Keratinocyte (primary cell): Measurements from ENCODE around the gene CCDC127. TPM values are rescaled to one million over a fixed set of nuclear protein-coding genes. Genes with fewer than 3 reads are reported as not detected.

Source experiments
- DNase-seq: peaks from one replicate; pipeline ENCODE4 v3.0.0-alpha.2; 2011; ENCODE audit warnings: low read depth, missing footprints, low spot score
- FAIRE-seq: peaks from 2 replicates; lab custom pipeline; 2011; peaks lifted over from hg19 to GRCh38; lab: Jason Lieb, UNC
- H2AFZ ChIP-seq: 2 replicates; pipeline ENCODE4 v1.6.0; 2012; ENCODE audit warnings: low read length, control low read depth, inconsistent platforms; ENCODE audit not compliant: control insufficient read depth
- H3K27ac ChIP-seq: 2 replicates; pipeline ENCODE4 v1.5.1; 2011; ENCODE audit warnings: low read length; ENCODE audit not compliant: control insufficient read depth, insufficient read depth
- H3K27me3 ChIP-seq: 3 replicates; pipeline ENCODE4 v1.6.0; 2011; ENCODE audit warnings: low read length; ENCODE audit not compliant: control insufficient read depth, insufficient read depth; ENCODE audit errors: extremely low read depth
- H3K36me3 ChIP-seq, 2 experiments: 2 replicates in 1 of 2; 3 replicates in 1 of 2; pipeline ENCODE4 v1.5.1; 2011; ENCODE audit warnings: low read length in 2 of 2, mild to moderate bottlenecking in 1 of 2; ENCODE audit not compliant: control insufficient read depth in 2 of 2, insufficient read depth in 2 of 2; ENCODE audit errors: extremely low read depth in 1 of 2
- H3K4me1 ChIP-seq: 3 replicates; pipeline ENCODE4 v1.5.1; 2011; ENCODE audit warnings: low read length; ENCODE audit not compliant: control insufficient read depth, insufficient read depth; ENCODE audit errors: extremely low read depth
- H3K4me2 ChIP-seq: 3 replicates; pipeline ENCODE4 v1.6.0; 2011; ENCODE audit warnings: low read depth, low read length; ENCODE audit not compliant: control insufficient read depth, insufficient read depth; ENCODE audit errors: extremely low read depth
- H3K4me3 ChIP-seq, 3 experiments: fragments of 200-600 bp in 1 of 3; sonication (generic) in 1 of 3; 2 replicates in 2 of 3; 3 replicates in 1 of 3; pipeline ENCODE4 v1.5.1; 2011 to 2016; ENCODE audit warnings: low read length in 3 of 3, mild to moderate bottlenecking in 3 of 3, control low read depth in 2 of 3, inconsistent platforms in 1 of 3, low read depth in 1 of 3, mixed read lengths in 1 of 3, mixed run types in 1 of 3, moderate library complexity in 1 of 3; ENCODE audit not compliant: control insufficient read depth in 2 of 3, insufficient read depth in 2 of 3; ENCODE audit errors: extremely low read depth in 1 of 3
- H3K79me2 ChIP-seq: 2 replicates; pipeline ENCODE4 v1.6.0; 2012; ENCODE audit warnings: low read length; ENCODE audit not compliant: control insufficient read depth, insufficient read depth
- H3K9ac ChIP-seq: 3 replicates; pipeline ENCODE4 v1.6.0; 2011; ENCODE audit warnings: low read length; ENCODE audit not compliant: control insufficient read depth, insufficient read depth; ENCODE audit errors: extremely low read depth
- H3K9me1 ChIP-seq: 3 replicates; pipeline ENCODE4 v1.6.0; 2011; ENCODE audit warnings: low read length; ENCODE audit not compliant: control insufficient read depth, insufficient read depth; ENCODE audit errors: extremely low read depth
- H3K9me3 ChIP-seq: 2 replicates; pipeline ENCODE4 v1.5.1; 2012; ENCODE audit warnings: low read depth, low read length; ENCODE audit not compliant: control insufficient read depth
- H4K20me1 ChIP-seq: 3 replicates; pipeline ENCODE4 v1.6.0; 2011; ENCODE audit warnings: low read length; ENCODE audit not compliant: control insufficient read depth, insufficient read depth; ENCODE audit errors: extremely low read depth
- CTCF ChIP-seq, 3 experiments: IDR thresholded peaks in 1 of 3; conservative IDR thresholded peaks in 1 of 3; optimal IDR thresholded peaks in 1 of 3; 2 replicates in 2 of 3; 3 replicates in 1 of 3; pipeline versions ENCODE3 to v1.5.1; 2011; ENCODE audit warnings: low read length in 3 of 3, mild to moderate bottlenecking in 3 of 3, moderate library complexity in 2 of 3, control low read depth in 1 of 3, inconsistent platforms in 1 of 3; ENCODE audit not compliant: insufficient read depth in 2 of 3; ENCODE audit errors: extremely low read depth in 1 of 3
- EZH2 ChIP-seq: IDR thresholded peaks from one replicate; pipeline ENCODE4 v1.6.1; 2012; ENCODE audit warnings: inconsistent platforms, mild to moderate bottlenecking, low read length, moderate library complexity
- dilution Hi-C: fragments of 300-500 bp; cut with MboI; formaldehyde crosslinking; loops from one replicate; pipeline ENCODE4 v1.7.0; 2020; ENCODE audit warnings: low sequenced_read_pairs; ENCODE audit not compliant: extremely low pct_ligation_motif_present
- polyA plus RNA-seq, 5 experiments: library from polyadenylated mRNA; depleted of rRNA in 3 of 5; stranded (reverse) in 3 of 5; stranded (forward) in 1 of 5; unstranded in 1 of 5; fragments of >200 nt; gene quantifications; 1 replicate in 1 of 5; 2 replicates in 3 of 5; 3 replicates in 1 of 5; pipeline versions ENCODE4 v1.2.1 to v1.2.3, GENCODE V29; 2011 to 2012; ENCODE audit warnings: missing spikeins in 2 of 5, low read depth in 1 of 5, low replicate concordance in 1 of 5

Gene CCDC127
- polyA plus RNA-seq, 1 donor (not counting 4 experiments of a cell fraction or from before 2014, with no cell fraction given): 4.9 TPM

DNA sequence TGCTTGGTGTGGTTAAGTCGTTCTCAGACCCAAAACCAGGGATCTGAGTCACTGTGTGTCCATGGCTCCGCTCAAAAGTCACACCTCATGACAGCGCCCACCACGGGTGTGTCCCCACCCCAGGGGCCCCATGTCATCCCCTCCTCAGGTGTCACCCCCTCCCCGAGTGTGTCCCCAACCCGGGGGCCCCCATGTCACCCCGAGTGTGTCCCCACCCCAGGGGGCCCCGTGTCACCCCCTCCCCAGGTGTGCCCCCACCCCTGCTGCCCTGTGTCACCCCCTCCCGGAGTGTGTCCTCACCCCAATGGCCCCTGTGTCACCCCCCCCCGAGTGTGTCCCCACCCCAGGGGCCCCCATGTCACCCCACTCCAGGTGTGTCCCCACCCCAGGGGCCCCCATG lies 21.6 kb downstream of the CCDC127 start:
- no peak overlapping the region for H3K4me3 ChIP-seq
- no peaks in the 10 kb centered on the region for H3K79me2 ChIP-seq
- H3K4me2 ChIP-seq: no peak overlapping the region
- H3K36me3 ChIP-seq: no peaks in the 10 kb centered on the region
- H3K9me3 ChIP-seq: no peaks in the 10 kb centered on the region
- no peak overlapping the region for H2AFZ ChIP-seq
- no peak overlapping the region for H3K9ac ChIP-seq
- no peaks in the 10 kb centered on the region for H3K9me1 ChIP-seq
- dilution Hi-C loops: no loop called here
- TF ChIP-seq EZH2 (no peak), CTCF (optimal IDR thresholded peaks at IDR 0.05 in 1 of 3, IDR thresholded peaks at IDR 0.05 in 1 of 3, conservative IDR thresholded peaks at IDR 0.05 in 1 of 3; ENCODE audit: extremely low read depth in 1 of 3, insufficient read depth in 2 of 3, low read length in 3 of 3) (no peak)
- H4K20me1 ChIP-seq: no peaks in the 10 kb centered on the region
- H3K27me3 ChIP-seq: peaks cover 19% of the 10 kb centered on the region
- no peaks in the 10 kb centered on the region for H3K4me1 ChIP-seq
- FAIRE-seq (no peak), DNase-seq (no peak)
- no peak overlapping the region for H3K27ac ChIP-seq

DNA sequence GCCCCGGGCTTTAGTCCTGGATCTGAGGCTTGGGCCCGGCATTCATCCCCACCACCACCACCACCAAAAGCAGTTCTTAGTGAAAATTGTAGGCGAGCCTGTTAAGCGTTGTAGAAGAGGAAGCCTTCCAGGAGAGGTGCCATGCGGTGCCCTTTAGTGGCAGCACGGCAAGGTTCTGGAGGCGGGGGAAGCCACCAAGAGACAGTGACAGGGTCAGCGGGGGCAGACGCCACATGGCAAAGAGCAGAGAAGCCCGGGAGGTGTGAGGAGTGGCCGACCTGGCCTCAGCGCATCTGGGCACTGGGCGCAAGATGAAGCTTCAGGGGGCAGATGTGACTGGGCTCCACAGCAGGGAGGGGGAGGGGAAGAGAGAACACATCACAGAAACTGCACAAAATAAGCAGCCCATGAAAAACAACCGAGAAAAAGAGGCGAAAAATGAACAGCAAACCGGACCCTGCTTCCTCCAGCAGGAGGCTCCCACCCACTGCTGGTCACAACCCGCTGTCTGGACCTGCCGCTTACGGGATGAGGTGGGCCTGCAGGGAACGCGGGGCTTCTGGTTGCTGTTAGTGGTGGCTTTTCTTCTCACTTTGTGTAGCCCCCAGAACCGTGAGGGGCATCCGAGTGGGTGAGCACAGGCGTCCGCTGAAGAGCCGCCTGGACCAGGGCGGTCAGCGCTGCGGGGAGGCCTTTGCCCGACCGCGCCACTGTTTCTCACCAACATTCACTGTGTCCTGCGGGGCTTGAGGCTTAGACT lies 22.4 kb downstream of the CCDC127 start:
- Histone ChIP-seq H4K20me1 (no peaks in the 10 kb centered on the region), H3K36me3 (no peaks in the 10 kb centered on the region), H3K4me3 (no peak overlapping the region), H3K9me1 (no peaks in the 10 kb centered on the region), H3K4me2 (no peak overlapping the region), H3K9ac (no peak overlapping the region), H3K4me1 (no peaks in the 10 kb centered on the region), H3K27me3 (peaks cover 26% of the 10 kb centered on the region), H2AFZ (no peak overlapping the region), H3K9me3 (no peaks in the 10 kb centered on the region), H3K27ac (no peak overlapping the region), H3K79me2 (no peaks in the 10 kb centered on the region)
- FAIRE-seq: no peak
- TF ChIP-seq EZH2: no peak
- no peak for TF ChIP-seq CTCF (optimal IDR thresholded peaks at IDR 0.05 in 1 of 3, IDR thresholded peaks at IDR 0.05 in 1 of 3, conservative IDR thresholded peaks at IDR 0.05 in 1 of 3; ENCODE audit: extremely low read depth in 1 of 3, insufficient read depth in 2 of 3, low read length in 3 of 3)
- no peak for DNase-seq
- dilution Hi-C loops: no loop called here
